ENCODE results near the gene EFHC1.

Gene EFHC1

DNA sequence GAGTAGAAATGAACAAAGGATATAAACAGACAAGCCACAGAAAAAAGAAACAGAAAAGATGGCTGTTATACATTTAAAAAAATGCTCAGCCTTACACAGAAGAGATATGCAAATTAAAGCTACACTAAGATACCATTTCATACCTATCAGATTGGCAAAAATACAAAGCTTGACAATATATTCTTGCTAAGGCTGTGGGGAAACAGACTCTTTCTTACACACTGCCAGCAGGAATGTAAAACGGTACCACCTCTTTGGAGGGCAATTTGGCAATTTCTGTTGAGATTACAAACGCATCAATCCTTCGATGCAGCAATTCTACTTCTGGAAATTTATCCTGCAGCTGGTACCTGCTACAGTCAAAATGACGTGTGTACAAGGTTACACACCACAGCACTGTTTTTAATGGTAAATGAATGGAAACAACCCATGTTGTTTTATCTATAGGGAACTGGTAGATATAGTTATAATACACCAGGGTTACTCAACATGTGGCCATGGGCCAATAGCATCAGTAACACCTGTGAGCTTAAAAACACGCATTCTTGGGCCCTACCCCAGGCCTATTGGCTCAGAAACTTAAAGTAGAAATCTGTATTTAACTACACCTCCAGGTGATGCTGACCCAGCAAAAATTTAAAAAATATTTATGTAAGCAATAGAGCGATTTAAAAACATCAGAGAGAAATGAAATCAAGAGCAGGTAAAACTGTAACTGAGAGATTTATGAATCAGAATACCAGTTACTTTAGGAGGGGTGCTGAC, 103.4 kb downstream of the EFHC1 start:
- no peak for DNase-seq

DNA sequence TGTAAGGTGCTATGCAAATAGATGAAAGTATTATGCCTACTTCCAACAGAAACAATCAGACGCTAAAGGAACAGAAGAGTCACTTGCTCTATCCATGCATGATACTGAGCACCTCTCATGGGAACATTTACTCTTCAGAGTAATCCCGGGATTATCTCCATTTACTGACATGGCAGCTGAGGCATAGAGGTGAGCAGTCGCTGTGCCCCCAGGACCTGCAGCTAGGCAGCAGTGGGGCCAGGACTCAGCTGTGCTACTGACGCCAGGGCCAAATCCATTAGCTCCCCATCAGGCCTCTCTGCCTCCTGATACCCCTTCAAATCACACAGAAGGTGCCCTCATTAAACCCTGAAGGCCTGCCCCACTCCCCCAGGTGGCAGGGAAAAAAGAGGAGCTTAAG, 104.8 kb downstream of the EFHC1 start:
- no peak for DNase-seq

GRCh38 chr6:52526634-52527033, 106.5 kb downstream of the EFHC1 start:
- no peak for DNase-seq

DNA sequence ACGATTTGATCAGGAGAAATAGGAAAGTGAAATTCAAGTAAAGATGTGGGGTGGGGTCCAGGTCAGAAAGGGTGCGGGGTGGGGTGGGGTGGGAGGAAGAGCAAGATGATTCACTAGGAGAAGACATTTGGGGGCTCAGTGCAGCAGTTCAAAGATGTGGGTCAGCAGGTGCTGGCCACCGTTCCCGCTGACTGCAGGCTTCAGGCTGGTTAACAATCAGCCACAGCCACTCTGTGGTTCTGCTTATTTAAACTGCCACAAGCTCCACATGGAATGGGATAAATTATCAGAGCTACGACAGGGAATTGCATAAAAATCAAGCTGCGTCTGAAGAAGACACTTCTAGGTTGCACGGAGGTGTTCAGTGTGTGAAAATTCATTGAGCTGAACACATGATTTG, 107.3 kb downstream of the EFHC1 start:
- no peak for DNase-seq

DNA sequence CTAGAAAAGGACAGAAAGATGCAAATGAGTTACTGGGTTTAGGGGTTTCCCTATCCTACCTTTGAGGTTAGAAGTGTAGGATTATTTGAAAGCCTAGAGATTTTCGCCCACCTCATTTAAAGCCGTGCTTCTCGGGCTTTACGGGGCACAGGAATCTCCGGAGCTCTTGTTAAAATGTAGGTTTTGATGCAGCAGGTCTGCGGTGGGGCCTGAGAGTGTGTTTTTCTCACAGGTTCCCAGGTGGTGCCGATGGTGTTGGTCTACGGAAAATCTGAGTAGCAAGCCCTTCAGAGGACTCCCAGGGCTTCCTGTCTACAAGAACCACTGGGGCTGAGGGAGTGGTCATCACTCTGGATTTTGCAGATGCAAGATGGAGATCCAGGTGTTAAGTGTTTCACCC, 109.2 kb downstream of the EFHC1 start:
- DNase-seq = no peak

DNA sequence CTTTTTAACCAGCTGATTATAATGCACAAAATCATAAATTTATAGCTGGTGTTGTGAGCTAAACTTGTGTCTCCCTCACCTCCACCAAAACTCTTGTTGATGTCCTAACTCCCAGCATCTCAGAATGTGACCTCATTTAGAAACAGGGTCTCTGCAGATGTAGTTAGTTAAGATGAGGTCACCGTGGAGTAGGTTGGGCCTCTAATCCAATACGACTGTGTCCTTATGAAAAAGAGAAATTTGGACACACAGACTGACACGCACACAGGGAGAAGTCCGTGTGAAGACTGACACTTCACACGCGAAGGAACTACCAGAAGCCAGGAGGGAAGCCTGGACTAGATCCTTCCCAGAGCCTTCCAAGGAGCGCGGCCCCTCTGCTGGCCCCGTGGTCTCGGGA, 110.2 kb downstream of the EFHC1 start:
- no peak for DNase-seq

DNA sequence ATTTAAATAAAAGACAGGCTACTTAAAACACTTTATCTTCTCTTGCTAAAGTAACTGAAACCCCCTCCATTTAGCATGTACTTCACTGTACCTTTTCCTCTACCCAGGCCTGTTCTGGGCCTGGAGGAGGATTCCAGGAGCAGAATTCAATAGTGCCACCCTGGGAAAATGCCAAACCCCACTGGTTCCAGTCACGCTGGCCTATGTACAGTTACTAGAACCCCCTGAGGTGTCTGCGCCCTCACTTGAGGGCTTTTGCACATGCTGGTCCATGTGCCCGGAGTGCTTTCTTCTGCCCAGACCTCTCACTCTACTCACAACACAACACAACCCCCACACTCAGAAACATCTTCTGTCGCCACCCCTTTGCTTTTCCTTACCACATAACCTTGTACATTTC, 111.3 kb downstream of the EFHC1 start:
- DNase-seq = no peak

GRCh38 chr6:52531834-52532233, 111.7 kb downstream of the EFHC1 start:
- no peak for DNase-seq

DNA sequence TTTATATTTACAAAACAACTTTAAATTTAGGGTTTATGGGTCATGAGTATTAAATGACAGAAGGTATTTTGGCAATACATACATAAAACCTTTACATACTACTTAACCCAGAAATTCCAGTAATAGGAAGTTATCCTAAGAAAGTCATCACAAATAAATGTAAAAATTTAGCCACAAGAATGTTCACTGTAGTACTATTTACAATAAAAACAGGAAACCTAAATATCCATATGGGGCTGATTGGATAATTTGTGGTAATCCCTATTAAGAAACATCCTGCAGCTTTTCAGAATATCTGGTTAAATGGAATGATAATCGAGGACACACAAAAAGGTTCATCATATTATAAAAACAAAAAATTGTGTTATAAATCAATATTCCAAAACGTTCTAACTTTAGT, 112.3 kb downstream of the EFHC1 start:
- DNase-seq = no peak

DNA sequence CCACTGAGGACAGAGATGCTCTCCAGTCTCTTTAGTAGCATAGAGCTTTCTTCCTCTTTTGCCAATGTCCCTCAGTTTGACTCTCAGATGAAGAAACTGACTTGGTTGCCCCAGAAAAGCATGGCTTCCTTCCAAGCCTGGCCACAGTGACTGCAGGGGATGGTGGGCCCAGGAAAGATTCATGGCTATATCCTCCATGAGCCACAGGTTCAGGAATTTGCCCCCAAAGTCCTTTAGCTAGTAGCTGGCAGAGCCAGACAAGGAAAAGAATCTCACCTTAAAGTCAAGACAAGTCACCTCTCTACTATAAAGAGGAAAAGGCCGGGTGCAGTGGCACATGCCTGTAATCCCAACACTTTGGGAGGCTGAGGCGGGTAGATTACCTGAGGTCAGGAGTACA, 113.3 kb downstream of the EFHC1 start:
- DNase-seq = no peak

- no peak for DNase-seq
These were observed 114.2 kb downstream of the EFHC1 start for GRCh38 chr6:52534363-52534762.

DNA sequence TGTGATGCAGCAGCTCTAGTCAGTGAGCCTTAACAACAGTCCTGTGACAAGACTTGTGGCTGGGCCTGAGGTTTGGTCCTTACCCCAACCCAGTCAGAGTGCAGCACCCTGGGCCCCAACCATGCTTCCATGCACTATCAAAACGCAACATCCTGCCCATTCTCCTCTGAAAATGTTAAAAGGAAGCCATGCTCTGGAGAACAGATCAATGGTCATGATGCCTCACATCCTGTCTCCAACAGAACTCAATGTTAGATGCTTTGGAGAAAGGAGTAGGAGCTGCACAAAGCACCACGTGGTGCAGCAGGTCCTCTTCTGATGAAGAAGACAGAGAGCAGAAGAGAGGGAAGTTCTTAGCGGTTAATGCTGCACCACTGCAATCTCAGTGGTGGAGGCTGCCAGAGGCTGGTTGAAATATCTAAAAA, 114.8 kb downstream of the EFHC1 start:
- no peak for DNase-seq

- no peak for DNase-seq
These were observed 115.7 kb downstream of the EFHC1 start for GRCh38 chr6:52535711-52536423.

DNA sequence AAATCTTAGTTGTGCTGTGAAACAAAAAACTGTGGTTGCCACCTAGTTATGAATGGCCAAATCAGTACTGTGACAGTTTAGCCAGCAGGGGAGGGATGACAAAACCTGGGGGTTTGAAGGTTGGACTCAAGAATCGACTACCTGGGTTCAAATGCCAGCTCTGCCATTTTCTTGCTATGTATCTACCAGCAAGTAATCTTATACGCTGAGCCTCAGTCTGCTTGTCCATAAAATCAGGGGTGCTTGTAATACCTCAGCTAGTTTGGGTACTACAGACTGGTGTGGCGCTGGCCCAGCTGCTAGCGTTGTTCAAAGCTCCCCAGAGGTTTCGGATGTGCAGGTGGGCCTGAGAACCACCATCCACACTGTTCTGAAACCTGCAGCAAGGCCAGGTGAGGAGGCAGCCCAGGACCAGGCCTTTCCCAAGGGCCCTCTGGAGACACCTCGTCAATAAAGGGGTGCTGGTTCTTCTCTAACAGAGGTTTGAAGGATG, 116.3 kb downstream of the EFHC1 start:
- no peak for DNase-seq

GRCh38 chr6:52537001-52537753, 117.0 kb downstream of the EFHC1 start:
- no peak for DNase-seq

DNA sequence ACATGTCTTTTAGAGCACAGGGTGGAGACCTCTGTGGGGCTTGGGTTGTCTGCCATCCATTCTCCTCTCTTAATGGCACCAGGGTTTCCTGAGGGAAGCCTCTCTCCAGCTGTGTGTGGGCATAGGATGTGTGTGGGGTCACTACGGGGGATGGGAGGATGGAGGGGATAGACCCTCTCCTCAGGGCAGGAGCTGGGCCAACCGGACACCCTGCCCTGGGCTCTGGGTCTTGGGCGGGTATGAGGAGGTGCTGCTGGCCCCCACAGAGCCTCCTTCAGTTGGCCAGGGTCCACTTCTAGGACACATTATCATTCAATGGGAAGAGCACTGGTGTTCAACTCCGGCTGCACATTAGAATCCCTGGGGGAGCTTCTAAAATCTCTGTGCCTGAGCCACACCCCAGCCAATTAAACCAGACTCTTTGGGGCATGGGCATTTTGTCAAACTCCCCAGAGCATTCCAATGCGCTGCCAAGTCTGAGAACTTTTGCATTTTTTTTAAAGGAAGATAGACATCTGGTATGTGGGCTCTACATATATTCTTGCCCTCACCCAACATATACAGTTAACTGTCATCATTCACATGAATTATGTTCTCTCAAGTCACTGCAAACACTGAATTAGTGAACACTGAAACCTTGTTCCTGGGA, 118.2 kb downstream of the EFHC1 start:
- no peak for DNase-seq

DNA sequence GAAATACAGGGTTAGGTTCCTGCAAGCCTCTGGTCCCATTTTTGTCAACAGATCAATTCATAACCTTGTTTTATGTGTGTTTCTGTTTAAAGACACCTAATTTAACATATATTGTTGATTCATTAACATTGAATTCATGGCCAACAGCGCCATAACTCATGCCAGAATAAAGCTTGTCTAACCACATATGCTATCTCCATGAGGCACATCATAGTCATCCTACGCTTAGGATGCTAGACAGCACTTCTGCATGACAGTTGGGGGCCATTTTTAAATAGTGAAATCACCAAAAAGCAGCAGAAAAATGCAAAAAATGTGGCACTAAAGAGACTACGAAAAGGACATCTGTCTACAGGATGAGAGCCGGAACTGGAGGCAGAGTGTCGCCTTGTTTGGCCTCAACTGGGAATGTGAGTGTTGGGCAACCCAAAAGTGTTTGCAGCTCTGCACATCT, 118.8 kb downstream of the EFHC1 start:
- no peak for DNase-seq

- no peak for DNase-seq
These were observed 119.5 kb downstream of the EFHC1 start for GRCh38 chr6:52539607-52540006.

GRCh38 chr6:52540286-52540902, 120.3 kb downstream of the EFHC1 start:
- DNase-seq = no peak

- no peak for DNase-seq
These were observed 121.0 kb downstream of the EFHC1 start for GRCh38 chr6:52541135-52541534.

- no peak for DNase-seq
These were observed 123.1 kb downstream of the EFHC1 start for GRCh38 chr6:52543262-52543661.

All from effector CD4-positive, alpha-beta T cell (primary cell).